ENCODE data around the gene SPARCL1. TPM values are rescaled to one million over a fixed set of nuclear protein-coding genes. Genes with fewer than 3 reads are reported as not detected.

The SPARCL1 gene
- total and polyA plus RNA-seq, 10 of the 15 experiments (the other 5 are each of a cell fraction or from before 2014, with no cell fraction given) = 0.10 to 1.1 TPM; not detected in 8

DNA sequence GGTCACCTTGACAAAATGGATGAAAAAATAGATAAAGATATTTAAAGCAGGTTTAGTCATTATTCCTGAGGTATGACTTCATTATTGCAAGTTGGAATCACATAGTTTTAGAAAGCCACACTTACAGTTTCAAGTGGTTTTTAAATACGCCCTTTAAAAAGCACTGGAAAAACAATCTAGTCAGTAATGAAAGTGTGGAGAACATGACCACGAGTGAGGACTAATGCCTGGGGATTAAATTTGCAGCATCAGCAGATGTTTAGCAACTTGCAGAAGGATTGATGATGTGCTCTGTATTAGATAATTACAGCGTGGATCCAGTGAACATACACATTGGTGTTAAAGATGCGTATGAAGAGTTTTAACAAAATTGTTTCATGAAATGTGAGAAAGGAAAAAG is 5.9 kb downstream of the SPARCL1 start:
- H4K20me1 ChIP-seq (ENCODE audit: control insufficient read depth, insufficient read depth) = no peaks in the 10 kb centered on the region
- in situ Hi-C loops (cut with MboI) = no loop called here
- ChIA-PET POLR2A (no interaction called here), RAD21 (ENCODE audit: unreplicated experiment) (no interaction called here), CTCF (no interaction called here), SMC1A (ENCODE audit: uncharacterized antibody, unreplicated experiment) (no interaction called here)
- no peak overlapping the region for H2AFZ ChIP-seq (ENCODE audit: control insufficient read depth, low read depth, low read length)
- FAIRE-seq (no peak), DNase-seq (ENCODE audit: low read depth, low spot score) (no peak), ATAC-seq (no peak)
- H3K4me1 ChIP-seq (ENCODE audit: control insufficient read depth, insufficient read depth, low read length) = no peaks in the 10 kb centered on the region
- TF ChIP-seq RFX5 (IDR thresholded peaks at IDR 0.05; ENCODE audit: low read depth, low read length) (no peak), ESRRA (IDR thresholded peaks at IDR 0.05; ENCODE audit: low read length) (no peak), POLR2AphosphoS5 (IDR thresholded peaks at IDR 0.05; ENCODE audit: low read length) (no peak), TCF12 (IDR thresholded peaks at IDR 0.05; ENCODE audit: low read depth, low read length) (no peak), STAT1 (conservative IDR thresholded peaks at IDR 0.05) (no peak), SUPT20H (IDR thresholded peaks at IDR 0.05; ENCODE audit: borderline replicate concordance, control insufficient read depth, low read depth, low read length) (no peak), YBX1 (IDR thresholded peaks at IDR 0.05) (no peak), YY1 (IDR thresholded peaks at IDR 0.05; ENCODE audit: low read depth, low read length) (no peak), TCF3 (IDR thresholded peaks at IDR 0.05; ENCODE audit: borderline replicate concordance, insufficient read depth, low read depth, low read length) (no peak), PAX5 (IDR thresholded peaks at IDR 0.05; ENCODE audit: borderline replicate concordance, low read depth, low read length) (no peak), RUNX3 (IDR thresholded peaks at IDR 0.05; ENCODE audit: low read length) (no peak), CBX5 (IDR thresholded peaks at IDR 0.05; ENCODE audit: low read depth) (no peak), NBN (IDR thresholded peaks at IDR 0.05) (no peak), SP1 (IDR thresholded peaks at IDR 0.05; ENCODE audit: low read depth, low read length) (no peak), DPF2 (IDR thresholded peaks at IDR 0.05) (no peak)
- TF ChIP-seq, protein P1, sequence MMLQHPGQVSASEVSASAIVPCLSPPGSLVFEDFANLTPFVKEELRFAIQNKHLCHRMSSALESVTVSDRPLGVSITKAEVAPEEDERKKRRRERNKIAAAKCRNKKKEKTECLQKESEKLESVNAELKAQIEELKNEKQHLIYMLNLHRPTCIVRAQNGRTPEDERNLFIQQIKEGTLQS (IDR thresholded peaks at IDR 0.05; ENCODE audit: borderline replicate concordance, extremely low read depth, low read depth, low read length) = no peak
- TF ChIP-seq, protein P2, sequence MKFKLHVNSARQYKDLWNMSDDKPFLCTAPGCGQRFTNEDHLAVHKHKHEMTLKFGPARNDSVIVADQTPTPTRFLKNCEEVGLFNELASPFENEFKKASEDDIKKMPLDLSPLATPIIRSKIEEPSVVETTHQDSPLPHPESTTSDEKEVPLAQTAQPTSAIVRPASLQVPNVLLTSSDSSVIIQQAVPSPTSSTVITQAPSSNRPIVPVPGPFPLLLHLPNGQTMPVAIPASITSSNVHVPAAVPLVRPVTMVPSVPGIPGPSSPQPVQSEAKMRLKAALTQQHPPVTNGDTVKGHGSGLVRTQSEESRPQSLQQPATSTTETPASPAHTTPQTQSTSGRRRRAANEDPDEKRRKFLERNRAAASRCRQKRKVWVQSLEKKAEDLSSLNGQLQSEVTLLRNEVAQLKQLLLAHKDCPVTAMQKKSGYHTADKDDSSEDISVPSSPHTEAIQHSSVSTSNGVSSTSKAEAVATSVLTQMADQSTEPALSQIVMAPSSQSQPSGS (IDR thresholded peaks at IDR 0.05; ENCODE audit: low read length) = no peak
- TF ChIP-seq, protein P3, sequence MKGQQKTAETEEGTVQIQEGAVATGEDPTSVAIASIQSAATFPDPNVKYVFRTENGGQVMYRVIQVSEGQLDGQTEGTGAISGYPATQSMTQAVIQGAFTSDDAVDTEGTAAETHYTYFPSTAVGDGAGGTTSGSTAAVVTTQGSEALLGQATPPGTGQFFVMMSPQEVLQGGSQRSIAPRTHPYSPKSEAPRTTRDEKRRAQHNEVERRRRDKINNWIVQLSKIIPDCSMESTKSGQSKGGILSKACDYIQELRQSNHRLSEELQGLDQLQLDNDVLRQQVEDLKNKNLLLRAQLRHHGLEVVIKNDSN (IDR thresholded peaks at IDR 0.05; ENCODE audit: borderline replicate concordance, extremely low read length, insufficient read depth, low read depth, low read length) = no peak
- TF ChIP-seq, protein P4, sequence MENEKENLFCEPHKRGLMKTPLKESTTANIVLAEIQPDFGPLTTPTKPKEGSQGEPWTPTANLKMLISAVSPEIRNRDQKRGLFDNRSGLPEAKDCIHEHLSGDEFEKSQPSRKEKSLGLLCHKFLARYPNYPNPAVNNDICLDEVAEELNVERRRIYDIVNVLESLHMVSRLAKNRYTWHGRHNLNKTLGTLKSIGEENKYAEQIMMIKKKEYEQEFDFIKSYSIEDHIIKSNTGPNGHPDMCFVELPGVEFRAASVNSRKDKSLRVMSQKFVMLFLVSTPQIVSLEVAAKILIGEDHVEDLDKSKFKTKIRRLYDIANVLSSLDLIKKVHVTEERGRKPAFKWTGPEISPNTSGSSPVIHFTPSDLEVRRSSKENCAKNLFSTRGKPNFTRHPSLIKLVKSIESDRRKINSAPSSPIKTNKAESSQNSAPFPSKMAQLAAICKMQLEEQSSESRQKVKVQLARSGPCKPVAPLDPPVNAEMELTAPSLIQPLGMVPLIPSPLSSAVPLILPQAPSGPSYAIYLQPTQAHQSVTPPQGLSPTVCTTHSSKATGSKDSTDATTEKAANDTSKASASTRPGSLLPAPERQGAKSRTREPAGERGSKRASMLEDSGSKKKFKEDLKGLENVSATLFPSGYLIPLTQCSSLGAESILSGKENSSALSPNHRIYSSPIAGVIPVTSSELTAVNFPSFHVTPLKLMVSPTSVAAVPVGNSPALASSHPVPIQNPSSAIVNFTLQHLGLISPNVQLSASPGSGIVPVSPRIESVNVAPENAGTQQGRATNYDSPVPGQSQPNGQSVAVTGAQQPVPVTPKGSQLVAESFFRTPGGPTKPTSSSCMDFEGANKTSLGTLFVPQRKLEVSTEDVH (IDR thresholded peaks at IDR 0.05; ENCODE audit: low read depth, partially characterized antibody) = no peak
- no peaks in the 10 kb centered on the region for H3K27me3 ChIP-seq (replicated peaks in 1 of 2; ENCODE audit: control insufficient read depth in 2 of 2, insufficient read depth in 2 of 2, low read length in 1 of 2)
- BruUV-seq (replicated peaks) = no TSS peak
- no peak overlapping the region for H3K27ac ChIP-seq (ENCODE audit: control insufficient read depth, insufficient read depth)
- no peak overlapping the region for H3K4me3 ChIP-seq
- no peaks in the 10 kb centered on the region for H3K36me3 ChIP-seq (ENCODE audit: control insufficient read depth in 2 of 2, insufficient read depth in 2 of 2, low read length in 1 of 2)
- H3K9ac ChIP-seq (ENCODE audit: control insufficient read depth, insufficient read depth, low read length) = no peak overlapping the region
- intact Hi-C loops (cut with micrococcal nuclease; ENCODE audit: unreplicated experiment) = no loop called here
- H3K9me3 ChIP-seq (replicated peaks; ENCODE audit: control insufficient read depth, insufficient read depth, low read length) = peaks cover 2% of the 10 kb centered on the region; the same call in 2 of the 3 replicates
- no peak overlapping the region for H3K4me2 ChIP-seq (ENCODE audit: control insufficient read depth, insufficient read depth)
- 58% methylated on average over 4 of the region's 4 CpGs for WGBS (ENCODE audit: insufficient coverage, insufficient replicate concordance, low lambda C conversion rate, missing lambda C conversion rate)
- H3K79me2 ChIP-seq (ENCODE audit: control insufficient read depth, insufficient read depth, low read length) = no peaks in the 10 kb centered on the region

Measured in GM12878 (cell line).